NK-92 treated with Interleukin-12 subunit alpha and Interleukin-12 subunit beta, amount 100 ng/mL, for 24 hours (cell line): Measurements from ENCODE around the gene PNRC2.
A peak's percentile ranks its signal among the peaks of the same experiment; 100 is the strongest.

ENCODE experiments used
- DNase-seq: peaks from one replicate; lab custom pipeline; 2025; lab: John Stamatoyannopoulos, UW

Gene PNRC2

GRCh38 chr1:23959461-23960290, at the start of gene PNRC2:
Gene PNRC2, plus strand, starts transcription at chr1:23959828. Its CDS starts 1,630 bp downstream, at chr1:23961458.
- peak; percentile 97 for DNase-seq

DNA sequence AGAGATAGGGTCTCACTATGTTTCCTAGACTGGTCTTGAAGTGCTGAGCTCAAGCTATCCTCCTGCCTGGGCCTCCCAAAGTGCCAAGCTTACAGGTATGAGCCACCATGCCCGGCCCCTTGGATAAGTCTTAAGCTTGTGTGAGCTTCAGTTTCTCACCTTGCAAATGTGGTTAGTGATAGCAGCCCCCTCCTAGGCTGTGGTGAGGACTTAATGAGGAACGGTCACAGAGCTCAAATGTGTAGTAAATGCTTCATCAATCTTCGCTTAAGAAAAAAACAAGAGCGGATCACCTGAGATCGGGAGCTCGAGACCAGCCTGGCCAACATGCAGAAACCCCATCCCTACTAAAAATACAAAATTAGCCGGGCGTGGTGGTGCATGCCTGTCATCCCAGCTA, 49.5 kb upstream of the PNRC2 start:
- DNase-seq = no peak

GRCh38 chr1:23910553-23911246, 48.9 kb upstream of the PNRC2 start:
- DNase-seq = no peak

GRCh38 chr1:23911921-23912320, 47.7 kb upstream of the PNRC2 start:
- no peak for DNase-seq

DNA sequence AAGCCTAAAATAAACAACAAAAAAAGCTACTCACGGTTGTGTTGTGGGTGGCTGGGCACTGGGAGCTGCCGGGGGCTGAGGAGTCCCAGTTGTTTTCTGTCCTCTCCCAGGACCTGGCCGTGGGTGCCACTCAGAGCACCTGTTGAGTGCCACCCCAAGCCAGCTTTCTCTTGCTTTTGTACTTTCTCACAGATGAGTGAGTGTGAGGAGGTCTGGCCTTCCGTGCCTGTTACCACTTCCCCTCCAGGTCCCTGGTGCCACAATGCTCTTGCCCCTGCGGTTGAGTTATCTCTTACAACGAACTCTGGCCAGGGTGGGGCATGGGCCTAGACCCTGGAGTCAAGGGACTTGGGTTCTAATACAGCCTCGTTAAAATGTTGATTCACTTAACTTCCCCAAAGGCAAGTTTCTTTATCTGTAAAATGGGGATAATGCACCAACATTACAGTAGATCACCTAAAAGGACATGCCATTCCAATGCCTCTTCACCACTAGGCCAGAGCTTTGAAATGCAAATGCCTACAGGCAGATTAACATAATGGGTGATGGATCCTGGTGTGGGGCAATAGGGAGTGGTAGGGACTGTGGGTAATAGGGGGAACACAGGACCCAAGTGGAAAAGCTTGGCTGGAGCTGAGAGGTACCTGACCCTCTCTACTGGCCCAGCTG, 46.3 kb upstream of the PNRC2 start, which contains the start of gene CNR2:
Gene CNR2 (minus strand): TSS at position 151 of the 669 bp plus-strand sequence. CDS start 37,745 bp downstream, outside the sequence.
- DNase-seq = no peak

GRCh38 chr1:23914921-23915320, 44.7 kb upstream of the PNRC2 start:
- DNase-seq = no peak

GRCh38 chr1:23915466-23915865, 44.2 kb upstream of the PNRC2 start:
- DNase-seq = no peak

- DNase-seq = peak; percentile 65
These were observed 43.2 kb upstream of the PNRC2 start for GRCh38 chr1:23916209-23917131.

DNA sequence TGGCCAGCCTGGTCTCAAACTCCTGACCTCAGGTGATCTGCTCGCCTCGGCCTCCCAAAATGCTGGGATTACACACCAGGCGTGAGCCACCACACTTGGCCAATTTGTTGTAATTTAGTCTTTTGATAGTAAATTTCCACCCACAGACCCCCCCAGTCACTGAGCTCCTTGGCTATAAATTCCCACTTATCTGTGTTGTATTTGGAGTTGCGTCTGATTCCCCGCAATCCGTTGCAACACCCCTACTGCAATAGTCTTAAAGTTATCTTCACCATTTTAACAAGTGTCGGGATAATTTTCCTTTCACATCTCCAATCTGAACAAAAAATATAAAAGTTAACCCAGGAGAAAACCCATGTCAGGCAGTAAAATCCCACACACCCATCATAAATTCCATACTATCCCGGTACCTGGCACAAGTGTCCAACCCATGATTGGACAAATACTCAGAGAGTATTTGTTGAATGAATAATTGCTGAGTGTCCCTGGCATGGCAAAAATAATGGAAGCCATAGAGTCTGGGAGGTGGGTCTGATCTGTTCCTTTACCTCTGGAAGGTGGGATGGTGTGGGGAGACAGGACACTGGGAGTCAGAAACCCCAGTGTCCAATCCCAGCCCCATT, 37.2 kb upstream of the PNRC2 start:
- DNase-seq = no peak

DNA sequence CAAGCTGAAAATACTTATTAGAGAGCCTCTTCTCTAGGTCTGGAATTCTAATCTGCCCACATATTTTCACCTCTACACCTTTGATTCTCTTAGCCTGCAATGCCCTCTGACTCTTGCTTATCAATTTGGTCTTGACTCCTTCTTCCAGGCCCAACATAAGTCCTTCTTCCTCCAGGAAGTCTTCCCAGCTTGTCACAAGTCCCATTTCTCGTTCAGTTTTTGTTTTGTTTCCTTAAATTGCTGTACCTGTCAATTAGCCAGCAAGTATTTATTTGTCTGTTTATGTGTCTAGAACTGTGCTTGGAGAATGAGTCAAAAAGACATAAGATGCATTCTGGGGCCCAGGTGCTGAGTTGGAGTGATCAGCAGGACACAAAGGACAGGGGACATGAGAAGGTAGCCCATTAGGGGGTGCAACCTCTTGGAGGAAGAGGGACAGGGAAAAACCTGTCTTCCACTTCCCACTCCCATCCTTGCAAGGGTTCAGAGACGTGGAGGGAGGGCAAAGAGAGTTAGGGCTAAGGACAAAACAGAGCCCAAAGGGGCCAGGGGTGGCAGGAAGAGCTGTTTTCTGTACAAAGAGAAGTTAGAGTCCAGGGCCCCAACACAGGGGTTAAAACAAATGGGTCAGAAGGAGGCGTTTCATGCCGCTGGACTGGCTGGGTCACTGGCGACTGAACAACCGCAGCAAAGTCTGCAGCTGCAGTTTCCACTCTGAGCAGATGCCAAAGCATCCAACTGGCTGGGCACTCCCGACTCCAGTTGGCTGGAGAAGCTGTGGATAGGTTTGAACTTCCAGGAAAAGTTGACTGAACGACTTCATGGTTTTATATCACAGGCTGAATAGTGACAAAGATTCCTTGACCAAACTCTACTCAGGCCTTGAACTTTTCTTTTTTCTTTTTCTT, 35.8 kb upstream of the PNRC2 start:
- DNase-seq = no peak

DNA sequence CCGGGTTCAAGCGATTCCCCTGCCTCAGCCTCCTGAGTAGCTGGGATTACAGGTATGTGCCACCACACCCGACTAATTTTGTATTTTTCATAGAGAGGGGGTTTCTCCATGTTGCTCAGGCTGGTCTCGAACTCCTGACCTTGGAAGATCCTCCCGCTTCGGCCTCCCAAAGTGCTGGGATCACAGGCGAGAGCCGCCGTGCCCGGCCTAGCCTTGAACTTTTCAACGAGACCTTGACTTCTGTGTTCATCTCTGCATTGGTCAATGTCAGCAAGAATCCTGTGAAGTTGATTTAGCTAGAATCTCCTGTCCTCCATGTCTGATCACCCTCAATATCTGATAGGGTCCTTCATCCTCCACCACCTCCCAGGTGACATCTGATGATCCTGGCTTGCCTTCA, 35.0 kb upstream of the PNRC2 start:
- no peak for DNase-seq

DNA sequence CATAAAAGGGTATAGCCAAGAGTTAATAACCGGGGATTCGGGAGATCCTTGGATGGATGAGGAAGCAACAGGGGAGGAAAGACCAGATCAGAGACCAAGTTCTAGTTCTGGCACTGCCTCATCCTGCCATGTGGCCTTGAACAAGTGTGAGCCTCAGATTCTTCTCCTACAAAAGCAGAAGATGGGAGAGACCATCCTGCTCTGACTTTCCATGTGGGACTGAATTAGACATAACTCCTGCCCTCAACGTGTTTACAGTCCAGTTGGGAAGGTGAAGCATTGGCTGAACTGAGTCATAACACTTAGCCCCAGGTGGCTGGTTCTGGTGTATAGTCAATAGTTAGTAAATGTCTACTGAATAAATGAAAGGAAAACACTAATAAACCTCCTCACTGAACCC, 34.3 kb upstream of the PNRC2 start:
- DNase-seq = no peak

DNA sequence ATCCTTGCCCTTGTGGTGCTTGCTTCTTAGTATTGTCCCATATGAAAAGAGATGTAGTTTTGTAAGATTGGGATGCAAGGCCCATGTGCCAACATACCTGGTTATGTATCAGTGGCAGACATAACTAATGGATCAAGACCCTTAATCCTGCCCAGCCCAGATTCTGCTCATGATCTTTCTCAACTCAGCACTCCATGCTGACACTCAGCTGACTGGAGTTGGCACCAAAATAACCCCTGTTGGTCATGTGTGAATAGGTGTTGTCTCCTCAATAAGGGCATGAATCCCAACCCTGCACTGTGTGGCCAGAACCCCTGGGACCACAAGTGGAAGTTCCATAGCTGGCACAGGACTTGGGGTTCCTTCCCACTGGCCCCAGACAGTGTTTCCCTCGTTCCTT, 32.5 kb upstream of the PNRC2 start:
- no peak for DNase-seq

GRCh38 chr1:23928789-23929188, 30.8 kb upstream of the PNRC2 start:
- DNase-seq = no peak

DNA sequence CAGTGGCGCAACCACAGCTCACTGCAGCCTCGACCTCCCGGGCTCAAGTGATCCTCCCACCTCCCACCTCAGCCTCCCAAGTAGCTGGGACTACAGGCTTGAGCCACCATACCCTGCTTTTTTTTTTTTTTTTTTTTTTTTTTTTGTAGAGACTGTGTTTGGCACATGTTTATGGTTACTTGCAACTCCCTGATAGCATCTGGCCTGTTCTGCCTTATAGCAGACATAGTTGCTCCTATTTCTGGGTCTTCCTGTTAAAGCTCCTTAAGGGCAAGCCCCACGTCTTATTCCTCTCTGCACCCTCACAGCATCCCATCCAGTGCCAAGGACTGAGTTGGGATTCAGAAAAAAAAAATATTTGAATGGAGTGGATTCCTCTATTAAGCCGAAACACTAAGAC, 29.4 kb upstream of the PNRC2 start:
- no peak for DNase-seq

DNA sequence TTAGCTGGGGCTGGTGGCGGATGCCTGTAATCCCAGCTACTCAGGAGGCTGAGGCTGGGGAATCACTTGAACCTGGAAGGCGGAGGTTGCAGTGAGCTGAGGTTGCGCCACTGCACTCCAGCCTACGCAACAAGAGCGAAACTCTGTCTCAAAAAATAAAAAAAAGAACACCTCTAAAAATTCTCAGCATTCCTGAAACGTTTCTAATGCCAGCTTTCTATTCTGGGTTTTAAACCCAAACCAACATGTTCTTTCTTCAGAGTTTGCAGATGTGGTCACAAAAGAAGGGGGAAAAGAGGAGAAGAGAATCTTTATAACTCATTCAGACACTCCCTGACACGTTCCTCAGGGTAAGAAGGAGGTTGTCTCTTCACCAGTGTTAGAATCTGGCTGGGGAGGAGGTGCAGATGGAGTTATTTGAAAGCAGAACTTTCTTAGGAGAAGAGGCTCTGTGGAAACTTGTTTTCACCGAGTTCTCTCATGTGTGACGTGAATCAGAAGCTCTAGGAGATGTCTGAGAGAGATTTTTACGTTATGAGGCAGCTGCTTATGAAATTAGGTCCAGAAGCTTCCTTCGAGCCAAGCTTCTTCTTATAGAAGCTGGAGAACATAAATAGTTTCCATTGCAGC, 28.7 kb upstream of the PNRC2 start:
- no peak for DNase-seq

DNA sequence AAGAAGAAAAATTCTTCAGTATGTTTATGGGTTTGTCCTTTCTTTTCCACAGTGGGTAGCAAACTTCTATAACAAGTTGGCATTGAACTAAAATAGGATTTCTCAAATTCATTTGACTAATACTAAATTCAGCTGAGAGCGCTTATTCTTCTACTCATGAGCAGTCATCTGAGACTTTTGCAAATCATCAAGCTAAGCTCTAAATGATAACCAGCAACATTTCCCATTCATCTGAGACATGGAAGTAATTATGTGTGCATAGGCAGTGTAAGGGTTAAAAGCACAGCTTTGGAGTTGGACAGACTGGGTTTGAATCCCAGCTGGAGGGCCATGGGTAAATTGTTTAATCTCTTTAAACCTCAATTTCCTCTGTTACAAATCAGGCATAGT, 28.1 kb upstream of the PNRC2 start:
- DNase-seq = no peak

GRCh38 chr1:23936481-23937176, 23.0 kb upstream of the PNRC2 start:
- no peak for DNase-seq

DNA sequence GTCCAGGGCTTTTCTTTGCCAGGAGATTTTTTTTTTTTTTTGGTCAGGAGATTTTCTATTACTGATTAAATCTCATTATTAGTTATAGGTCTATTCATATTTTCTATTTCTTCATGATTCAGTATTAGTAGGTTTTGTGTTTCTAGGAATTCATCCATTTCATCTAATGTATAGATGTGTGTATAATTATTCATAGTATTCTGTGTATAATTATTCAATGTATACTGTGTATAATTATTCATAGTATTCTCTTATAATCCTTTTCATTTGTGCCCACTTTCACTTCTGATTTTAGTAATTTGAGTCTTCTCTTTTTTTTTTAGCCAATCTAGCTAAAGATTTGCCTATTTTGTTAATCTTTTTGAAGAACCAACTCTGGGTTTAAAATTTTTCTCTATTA, 12.3 kb upstream of the PNRC2 start:
- DNase-seq = no peak
